ENCODE results near the gene METTL6. TPM values are rescaled to one million over a fixed set of nuclear protein-coding genes. Genes with fewer than 3 reads are reported as not detected.

METTL6 gene
- total RNA-seq, 2 experiments from 2014 or later: 18.2 to 20.6 TPM

DNA sequence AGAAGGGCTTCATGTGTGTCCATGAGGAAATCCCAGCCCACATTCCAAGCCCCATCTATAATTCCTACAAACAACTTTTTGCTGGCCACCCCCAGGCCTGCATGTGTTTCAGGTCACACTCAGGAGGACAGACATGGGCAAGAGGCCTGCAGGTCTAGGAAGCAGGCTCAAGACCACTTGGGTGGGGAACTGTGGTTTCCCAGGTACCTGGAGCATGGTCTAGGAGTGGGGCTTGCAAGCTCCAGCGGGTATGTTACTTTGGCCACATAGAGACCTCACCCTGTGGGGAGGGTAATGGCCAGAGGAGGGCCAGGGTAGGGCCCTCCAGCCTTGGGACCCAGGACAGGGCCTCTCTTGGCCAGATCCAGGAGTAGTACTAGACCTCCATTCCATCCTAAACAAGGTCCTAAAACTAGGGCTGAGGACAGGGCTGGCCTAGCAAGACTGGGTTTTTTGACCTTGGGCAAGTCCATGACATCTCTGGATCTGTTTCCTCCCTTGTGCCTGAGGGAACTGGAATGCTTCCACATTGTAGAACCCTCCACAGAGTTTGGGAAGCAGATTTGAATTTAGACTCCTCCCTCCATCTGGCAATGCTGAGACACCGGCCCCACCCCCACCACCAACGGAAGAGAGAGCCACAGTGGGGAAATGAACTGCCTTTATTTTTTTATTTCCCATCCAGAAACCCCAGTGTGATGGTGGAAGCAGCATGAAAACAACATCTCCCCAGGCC lies 22.3 kb upstream of the METTL6 start:
- no peaks in the 10 kb centered on the region for H3K27me3 Mint-ChIP-seq (ENCODE audit: low read depth)

DNA sequence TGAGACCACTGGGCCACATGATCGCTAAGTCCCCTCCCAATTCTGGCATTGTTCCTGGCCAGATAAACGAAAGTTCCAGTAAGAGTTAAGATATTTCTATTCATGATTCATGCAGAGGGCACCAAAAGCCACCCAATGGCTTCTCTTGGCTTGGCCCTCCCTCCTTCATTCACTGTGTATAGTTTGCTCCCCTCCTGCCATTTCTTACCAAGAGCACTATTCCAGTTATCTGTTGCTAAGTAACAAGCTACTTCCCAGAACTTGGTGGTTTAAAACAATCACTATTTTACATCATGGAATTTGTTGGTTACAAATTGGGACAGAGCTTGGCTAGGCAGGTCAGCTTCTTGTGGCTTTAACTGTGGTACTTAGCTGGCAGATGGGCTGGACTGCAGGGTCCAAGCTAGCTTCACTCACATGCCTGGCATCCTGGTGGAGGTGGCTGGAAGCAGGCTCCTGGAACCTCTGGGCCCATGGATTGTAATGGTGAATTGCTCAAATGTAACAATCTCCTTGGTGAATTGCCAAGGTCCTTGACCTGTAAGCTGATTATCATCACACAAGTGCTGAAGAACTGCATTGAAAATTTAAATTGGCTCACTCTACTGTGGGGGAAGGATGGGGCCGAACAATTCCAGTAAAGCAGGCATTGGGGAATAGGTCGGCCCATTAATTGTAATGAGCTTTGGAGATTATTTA lies 16.6 kb upstream of the METTL6 start:
- POLR2A ChIA-PET: interaction anchor here (0.5 kb wide), 1 partner anchor 264 kb away, joined by 3 read pairs; no protein-coding TSS in a partner anchor
- CTCF ChIA-PET: interaction anchor here (0.7 kb wide), 2 partner anchors 13 to 38 kb away, joined by 3 read pairs; no protein-coding TSS in a partner anchor
- Mint-ChIP-seq H3K36me3 (ENCODE audit: low read depth) (peaks cover 55% of the 10 kb centered on the region), H3K27me3 (ENCODE audit: low read depth) (no peaks in the 10 kb centered on the region), H3K27ac (no peak overlapping the region), H3K9me3 (ENCODE audit: insufficient read depth) (no peaks in the 10 kb centered on the region), H3K4me1 (ENCODE audit: low read depth) (peaks cover 28% of the 10 kb centered on the region), H3K4me3 (no peak overlapping the region)
- no peak for ATAC-seq
- DNase-seq: no peak

More for the DNA sequence above, 22.3 kb upstream of the METTL6 start:
- H3K4me1 Mint-ChIP-seq (ENCODE audit: low read depth): peaks cover 4% of the 10 kb centered on the region
- ATAC-seq: no peak
- no peak overlapping the region for H3K27ac Mint-ChIP-seq
- CTCF ChIA-PET: no interaction called here
- no peak overlapping the region for H3K4me3 Mint-ChIP-seq
- peaks cover 4% of the 10 kb centered on the region for H3K36me3 Mint-ChIP-seq (ENCODE audit: low read depth)
- H3K9me3 Mint-ChIP-seq (ENCODE audit: insufficient read depth): no peaks in the 10 kb centered on the region
- no peak for DNase-seq
- POLR2A ChIA-PET: no interaction called here

DNA sequence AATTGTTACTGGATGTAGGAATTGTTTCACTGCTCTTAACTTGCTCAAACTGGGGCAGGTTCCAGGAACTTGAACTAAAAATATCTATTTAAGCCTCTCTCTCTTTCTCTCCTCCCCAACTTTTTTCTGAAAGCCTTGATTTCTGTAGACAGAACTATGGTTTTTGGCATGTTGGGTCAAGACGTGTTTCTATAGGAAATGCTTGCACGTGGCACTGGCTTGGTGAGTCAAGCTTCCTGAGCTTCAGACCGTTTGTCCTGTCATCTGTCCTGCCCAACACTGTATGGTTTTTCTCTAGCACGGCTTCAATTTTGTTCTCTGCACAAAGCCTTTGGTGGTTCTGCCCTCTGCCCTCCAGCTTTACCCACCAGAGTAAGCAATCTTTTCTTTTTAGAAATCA lies 13.5 kb upstream of the METTL6 start:
- no peaks in the 10 kb centered on the region for H3K9me3 Mint-ChIP-seq (ENCODE audit: insufficient read depth)
- POLR2A ChIA-PET: no interaction called here
- H3K4me3 Mint-ChIP-seq: no peak overlapping the region
- peaks cover 82% of the 10 kb centered on the region for H3K36me3 Mint-ChIP-seq (ENCODE audit: low read depth)
- H3K27ac Mint-ChIP-seq: peak overlapping the region; percentile 77
- ATAC-seq (no peak), DNase-seq (no peak)
- no peaks in the 10 kb centered on the region for H3K27me3 Mint-ChIP-seq (ENCODE audit: low read depth)
- peaks cover 33% of the 10 kb centered on the region for H3K4me1 Mint-ChIP-seq (ENCODE audit: low read depth)
- CTCF ChIA-PET: interaction anchor here (1.1 kb wide), 1 partner anchor 173 kb away, joined by 3 read pairs; no protein-coding TSS in a partner anchor

DNA sequence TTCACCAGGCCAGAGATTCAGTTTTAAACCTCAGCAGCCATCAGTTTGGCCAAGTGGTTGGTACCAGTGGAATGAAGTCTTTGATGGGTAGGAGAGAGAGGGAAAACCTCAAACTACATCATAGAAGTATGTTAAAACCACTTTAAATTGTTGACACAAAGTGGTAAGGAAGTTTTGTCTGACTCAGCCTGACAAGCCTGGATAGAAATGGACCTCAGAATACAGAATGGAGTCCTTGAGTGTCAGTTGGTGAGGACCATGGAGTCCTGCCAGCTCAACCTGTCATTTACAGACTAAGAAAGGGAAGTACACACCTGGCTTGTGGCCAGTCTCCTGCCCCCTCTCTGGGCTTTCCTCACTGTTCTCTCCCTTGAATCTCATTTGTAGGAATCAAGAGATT lies 12.1 kb upstream of the METTL6 start:
- no peaks in the 10 kb centered on the region for H3K27me3 Mint-ChIP-seq (ENCODE audit: low read depth)
- ChIA-PET CTCF (no interaction called here), POLR2A (no interaction called here)
- H3K36me3 Mint-ChIP-seq (ENCODE audit: low read depth): peaks cover 84% of the 10 kb centered on the region
- no peak overlapping the region for H3K4me3 Mint-ChIP-seq
- H3K27ac Mint-ChIP-seq: no peak overlapping the region
- peaks cover 33% of the 10 kb centered on the region for H3K4me1 Mint-ChIP-seq (ENCODE audit: low read depth)
- ATAC-seq (no peak), DNase-seq (no peak)
- no peaks in the 10 kb centered on the region for H3K9me3 Mint-ChIP-seq (ENCODE audit: insufficient read depth)

DNA sequence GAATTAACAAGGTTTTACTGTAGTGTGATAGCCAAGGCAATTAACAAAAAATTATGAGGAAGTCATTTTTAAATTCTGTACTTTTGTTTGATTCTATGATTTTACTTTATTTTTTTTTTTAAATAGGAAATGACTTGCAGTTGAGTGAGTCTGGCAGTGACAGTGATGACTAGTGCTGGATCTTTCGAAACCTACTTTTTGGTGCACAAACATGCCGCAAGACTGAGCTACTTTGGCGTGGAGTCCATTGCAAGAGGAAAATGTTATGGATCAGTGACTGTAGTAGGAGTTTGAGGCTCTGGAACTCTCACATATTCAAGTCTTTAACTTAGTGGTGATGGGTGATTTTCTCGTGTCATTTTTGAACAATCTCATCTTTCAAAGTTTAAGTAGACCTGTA lies 11.6 kb upstream of the METTL6 start:
- H3K27me3 Mint-ChIP-seq (ENCODE audit: low read depth): no peaks in the 10 kb centered on the region
- DNase-seq: no peak
- no peaks in the 10 kb centered on the region for H3K9me3 Mint-ChIP-seq (ENCODE audit: insufficient read depth)
- peaks cover 83% of the 10 kb centered on the region for H3K36me3 Mint-ChIP-seq (ENCODE audit: low read depth)
- CTCF ChIA-PET: no interaction called here
- H3K27ac Mint-ChIP-seq: peak overlapping the region; percentile 10
- POLR2A ChIA-PET: no interaction called here
- no peak for ATAC-seq
- peaks cover 33% of the 10 kb centered on the region for H3K4me1 Mint-ChIP-seq (ENCODE audit: low read depth)
- no peak overlapping the region for H3K4me3 Mint-ChIP-seq

DNA sequence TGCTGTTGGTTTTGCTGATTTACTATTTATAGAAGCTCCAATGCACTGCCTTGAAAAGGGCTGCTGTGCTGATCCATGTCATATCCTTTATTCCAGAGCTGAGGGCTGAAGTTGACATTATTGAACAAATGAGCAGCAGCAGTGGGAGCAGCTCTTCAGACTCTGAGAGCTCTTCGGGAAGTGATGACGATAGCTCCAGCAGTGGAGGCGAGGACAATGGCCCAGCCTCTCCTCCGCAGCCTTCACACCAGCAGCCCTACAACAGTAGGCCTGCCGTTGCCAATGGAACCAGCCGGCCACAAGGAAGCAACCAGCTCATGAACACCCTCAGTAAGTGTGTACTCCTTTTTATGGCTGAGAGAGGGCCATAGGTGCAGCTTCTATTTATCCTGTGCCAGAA lies 8.9 kb upstream of the METTL6 start:
- CTCF ChIA-PET: interaction anchor here (1.6 kb wide), 1 partner anchor 31 kb away, joined by 3 read pairs; no protein-coding TSS in a partner anchor
- no peak for DNase-seq
- Mint-ChIP-seq H3K27ac (no peak overlapping the region), H3K4me3 (no peak overlapping the region), H3K27me3 (ENCODE audit: low read depth) (no peaks in the 10 kb centered on the region), H3K36me3 (ENCODE audit: low read depth) (peaks cover 78% of the 10 kb centered on the region), H3K4me1 (ENCODE audit: low read depth) (peaks cover 31% of the 10 kb centered on the region), H3K9me3 (ENCODE audit: insufficient read depth) (no peaks in the 10 kb centered on the region)
- no peak for ATAC-seq
- POLR2A ChIA-PET: no interaction called here

- CTCF ChIA-PET: interaction anchor here (0.6 to 0.9 kb wide), 2 partner anchors 29 to 812 kb away, joined by 3 read pairs; no protein-coding TSS in a partner anchor
- POLR2A ChIA-PET: interaction anchor here (0.6 kb wide), 1 partner anchor 257 kb away, joined by 3 read pairs; no protein-coding TSS in a partner anchor
Observed at GRCh38 chr3:15434756-15435155, 7.4 kb upstream of the METTL6 start.

DNA sequence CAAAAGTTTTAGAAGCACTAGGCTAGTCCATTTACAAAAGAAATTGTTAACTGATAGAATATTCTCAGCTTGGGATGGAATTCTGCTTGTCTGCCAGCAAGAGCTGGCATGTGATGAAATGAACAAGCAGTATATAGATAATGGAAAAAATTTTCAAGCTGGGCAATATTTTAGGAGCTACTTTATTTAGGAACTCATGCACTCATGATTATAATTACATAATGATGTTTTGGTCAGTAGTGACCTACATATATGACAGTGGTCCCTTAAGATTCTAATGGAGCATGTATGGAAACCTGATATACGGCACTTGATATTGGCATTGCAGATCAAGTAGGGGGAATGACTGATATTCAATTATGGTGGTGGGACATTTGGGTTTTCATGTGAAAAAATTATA lies 6.2 kb upstream of the METTL6 start:
- no peak overlapping the region for H3K4me3 Mint-ChIP-seq
- no peaks in the 10 kb centered on the region for H3K27me3 Mint-ChIP-seq (ENCODE audit: low read depth)
- CTCF ChIA-PET: interaction anchor here (0.9 to 1.5 kb wide), 4 partner anchors 27 to 165 kb away, joined by 3 to 5 read pairs (median 4); no protein-coding TSS in a partner anchor
- H3K36me3 Mint-ChIP-seq (ENCODE audit: low read depth): peaks cover 63% of the 10 kb centered on the region
- no peaks in the 10 kb centered on the region for H3K9me3 Mint-ChIP-seq (ENCODE audit: insufficient read depth)
- ATAC-seq: no peak
- DNase-seq: no peak
- POLR2A ChIA-PET: no interaction called here
- peaks cover 23% of the 10 kb centered on the region for H3K4me1 Mint-ChIP-seq (ENCODE audit: low read depth)
- H3K27ac Mint-ChIP-seq: no peak overlapping the region

More at GRCh38 chr3:15434756-15435155, 7.4 kb upstream of the METTL6 start:
- Mint-ChIP-seq H3K36me3 (ENCODE audit: low read depth) (peaks cover 68% of the 10 kb centered on the region), H3K4me1 (ENCODE audit: low read depth) (peaks cover 25% of the 10 kb centered on the region), H3K27ac (no peak overlapping the region), H3K27me3 (ENCODE audit: low read depth) (no peaks in the 10 kb centered on the region), H3K9me3 (ENCODE audit: insufficient read depth) (no peaks in the 10 kb centered on the region), H3K4me3 (no peak overlapping the region)
- DNase-seq: no peak
- no peak for ATAC-seq

GRCh38 chr3:15431256-15431837 lies 4.0 kb upstream of the METTL6 start:
- Mint-ChIP-seq H3K4me1 (ENCODE audit: low read depth) (peaks cover 31% of the 10 kb centered on the region), H3K9me3 (ENCODE audit: insufficient read depth) (no peaks in the 10 kb centered on the region), H3K27me3 (ENCODE audit: low read depth) (no peaks in the 10 kb centered on the region), H3K36me3 (ENCODE audit: low read depth) (peaks cover 55% of the 10 kb centered on the region), H3K4me3 (no peak overlapping the region), H3K27ac (peak overlapping the region; percentile 24)
- POLR2A ChIA-PET: interaction anchor here (0.9 to 1.1 kb wide), 2 partner anchors 17 to 125 kb away, joined by 3 read pairs; no protein-coding TSS in a partner anchor
- DNase-seq (no peak), ATAC-seq (no peak)
- CTCF ChIA-PET: interaction anchor here (0.5 to 2.6 kb wide), 5 partner anchors 13 to 747 kb away, joined by 3 to 16 read pairs (median 3); no protein-coding TSS in a partner anchor

DNA sequence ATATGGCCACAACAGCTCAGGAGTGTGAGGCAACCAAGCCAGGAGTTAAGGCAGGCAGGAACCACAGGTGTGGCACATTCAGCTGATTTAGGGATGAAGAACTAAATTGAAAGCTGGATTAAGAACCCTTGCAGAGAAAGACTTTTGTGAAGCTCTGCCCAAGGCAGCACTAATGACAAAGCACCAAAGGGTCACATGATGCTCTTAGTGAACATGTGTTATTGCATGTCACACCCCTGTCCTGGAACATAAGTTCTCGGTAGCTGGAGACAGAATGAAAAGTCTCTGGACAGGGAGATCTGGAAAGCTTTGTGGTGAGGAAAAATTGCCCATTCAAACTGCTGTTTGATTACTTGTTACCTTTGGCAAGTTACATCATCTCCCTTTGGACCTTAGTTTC lies 3.3 kb upstream of the METTL6 start:
- DNase-seq (no peak), ATAC-seq (no peak)
- ChIA-PET CTCF (interaction anchor here (0.5 to 2.6 kb wide), 6 partner anchors 14 to 748 kb away, joined by 3 to 16 read pairs (median 4); no protein-coding TSS in a partner anchor), POLR2A (interaction anchor here (0.9 kb wide), 2 partner anchors 18 to 126 kb away, joined by 3 read pairs; no protein-coding TSS in a partner anchor)
- H3K36me3 Mint-ChIP-seq (ENCODE audit: low read depth): peaks cover 59% of the 10 kb centered on the region
- no peak overlapping the region for H3K27ac Mint-ChIP-seq
- peak overlapping the region; percentile 14 for H3K4me3 Mint-ChIP-seq
- H3K27me3 Mint-ChIP-seq (ENCODE audit: low read depth): no peaks in the 10 kb centered on the region
- peaks cover 38% of the 10 kb centered on the region for H3K4me1 Mint-ChIP-seq (ENCODE audit: low read depth)
- H3K9me3 Mint-ChIP-seq (ENCODE audit: insufficient read depth): no peaks in the 10 kb centered on the region

DNA sequence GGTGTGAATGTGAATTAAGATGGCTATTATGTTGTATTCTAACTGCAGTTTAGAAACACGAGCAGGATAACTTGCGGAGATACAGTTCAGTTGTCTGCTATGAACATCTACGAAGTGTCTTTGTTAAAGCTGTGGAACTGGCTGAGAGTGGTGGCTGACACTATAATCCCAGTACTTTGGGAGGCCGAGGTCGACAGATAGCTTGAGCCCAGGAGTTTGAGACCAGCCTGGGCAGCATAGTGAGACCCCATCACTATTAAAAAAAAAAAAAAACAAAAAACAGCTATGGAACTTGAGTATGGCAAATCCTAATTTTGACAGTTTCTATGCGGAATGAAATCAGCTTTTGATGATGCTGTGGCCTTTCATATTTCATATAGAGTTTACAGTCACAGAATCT lies 1.7 kb upstream of the METTL6 start:
- peaks cover 54% of the 10 kb centered on the region for H3K36me3 Mint-ChIP-seq (ENCODE audit: low read depth)
- POLR2A ChIA-PET: interaction anchor here (1.1 kb wide), 1 partner anchor 222 kb away, joined by 3 read pairs; no protein-coding TSS in a partner anchor
- H3K27ac Mint-ChIP-seq: peak overlapping the region; percentile 98

More for the DNA sequence above, 1.7 kb upstream of the METTL6 start:
- no peak for DNase-seq
- Mint-ChIP-seq H3K9me3 (ENCODE audit: insufficient read depth) (no peaks in the 10 kb centered on the region), H3K27me3 (ENCODE audit: low read depth) (no peaks in the 10 kb centered on the region), H3K4me3 (peak overlapping the region; percentile 97), H3K4me1 (ENCODE audit: low read depth) (peaks cover 46% of the 10 kb centered on the region)
- CTCF ChIA-PET: interaction anchor here (1.0 to 1.4 kb wide), 3 partner anchors 24 to 161 kb away, joined by 3 to 6 read pairs (median 5); no protein-coding TSS in a partner anchor
- no peak for ATAC-seq

Data from activated CD8-positive, alpha-beta T cell treated with anti-CD3 and anti-CD28 coated beads, Interleukin-2, amount 10 ng/mL, durations not matched to agents 7 days and 5 days (primary cell).